GM21526 (cell line): Measurements from ENCODE around the gene HOXA2.
A peak's percentile ranks its signal among the peaks of the same experiment; 100 is the strongest.

ENCODE experiments used
- ATAC-seq: cut with Tn5 transposase; IDR thresholded peaks from one replicate; pipeline ENCODE4 v1.9.1; 2021; ENCODE audit warnings: moderate library complexity; ENCODE audit not compliant: unreplicated experiment, low FRiP score

HOXA2 gene

GRCh38 chr7:27101171-27101956, 1.1 kb downstream of the HOXA2 start:
- no peak for ATAC-seq

GRCh38 chr7:27100694-27101170, 1.8 kb downstream of the HOXA2 start:
- no peak for ATAC-seq

GRCh38 chr7:27099453-27100370, 2.8 kb downstream of the HOXA2 start:
- no peak for ATAC-seq

GRCh38 chr7:27098578-27099451, 3.7 kb downstream of the HOXA2 start:
- ATAC-seq, result no peak

GRCh38 chr7:27097686-27098577, 4.6 kb downstream of the HOXA2 start:
- no peak for ATAC-seq

- no peak for ATAC-seq
These were observed 5.5 kb downstream of the HOXA2 start for GRCh38 chr7:27096768-27097514.

- ATAC-seq, result peak; percentile 88
These were observed 6.4 kb downstream of the HOXA2 start, which contains the start of gene HOXA1 for GRCh38 chr7:27095897-27096767. Gene HOXA1, minus strand, starts transcription at chr7:27096000. Its CDS starts 88 bp downstream, at chr7:27095912.

- ATAC-seq, result no peak
These were observed 7.2 kb downstream of the HOXA2 start for GRCh38 chr7:27095050-27095896.

- no peak for ATAC-seq
These were observed 8.0 kb downstream of the HOXA2 start for GRCh38 chr7:27094304-27095049.

- ATAC-seq, result no peak
These were observed 9.1 kb downstream of the HOXA2 start for GRCh38 chr7:27093184-27093895.

GRCh38 chr7:27092819-27093110, 9.7 kb downstream of the HOXA2 start:
- no peak for ATAC-seq

- no peak for ATAC-seq
These were observed 10.3 kb downstream of the HOXA2 start for GRCh38 chr7:27091941-27092818.

- no peak for ATAC-seq
These were observed 11.4 kb downstream of the HOXA2 start for GRCh38 chr7:27091105-27091504.

GRCh38 chr7:27088002-27088922, 14.2 kb downstream of the HOXA2 start:
- no peak for ATAC-seq
